DND-41 (cell line): ENCODE measurements around the gene METTL4.
A peak's percentile ranks its signal among the peaks of the same experiment; 100 is the strongest.

Experiments used
- ATAC-seq: fragments of 200-7000 bp; cut with Tn5 transposase; 3 replicates; pipeline ENCODE4 v1.9.1; 2021; ENCODE audit warnings: low read depth; ENCODE audit not compliant: insufficient read depth
- DNase-seq: peaks from one replicate; pipeline ENCODE4 v3.0.0-alpha.2; 2020
- H2AFZ ChIP-seq: 2 replicates; pipeline ENCODE4 v1.6.0; 2012; ENCODE audit warnings: low read depth, low read length
- H3K27ac ChIP-seq: 2 replicates; pipeline ENCODE4 v1.5.1; 2012; ENCODE audit warnings: low read length, inconsistent platforms
- H3K27me3 ChIP-seq: fragments of 200-600 bp; sonication (generic); 2 replicates; pipeline ENCODE4 v1.6.0; 2012; ENCODE audit warnings: low read length, mild to moderate bottlenecking, inconsistent platforms; ENCODE audit not compliant: insufficient read depth, poor library complexity
- H3K36me3 ChIP-seq: 2 replicates; pipeline ENCODE4 v1.5.1; 2012; ENCODE audit warnings: low read length, inconsistent platforms; ENCODE audit not compliant: insufficient read depth
- H3K4me1 ChIP-seq: 2 replicates; pipeline ENCODE4 v1.5.1; 2012; ENCODE audit warnings: mild to moderate bottlenecking, low read length; ENCODE audit not compliant: insufficient read depth
- H3K4me2 ChIP-seq: 2 replicates; pipeline ENCODE4 v1.6.0; 2012; ENCODE audit warnings: mild to moderate bottlenecking, moderate library complexity, low read length, inconsistent platforms; ENCODE audit not compliant: insufficient read depth
- H3K4me3 ChIP-seq, 2 experiments: fragments of 200-600 bp in 1 of 2; shearing (Covaris generic) in 1 of 2; 2 replicates each; pipeline ENCODE4 v1.5.1; 2012 to 2016; ENCODE audit warnings: inconsistent platforms in 2 of 2, low read length in 2 of 2, mild to moderate bottlenecking in 2 of 2, low read depth in 1 of 2, moderate library complexity in 1 of 2
- H3K79me2 ChIP-seq: 2 replicates; pipeline ENCODE4 v1.6.0; 2012; ENCODE audit warnings: low read length, inconsistent platforms; ENCODE audit not compliant: insufficient read depth
- H3K9ac ChIP-seq: 2 replicates; pipeline ENCODE4 v1.6.0; 2012; ENCODE audit warnings: low read depth, mild to moderate bottlenecking, inconsistent platforms, low read length, moderate library complexity
- H3K9me3 ChIP-seq: 2 replicates; pipeline ENCODE4 v1.5.1; 2012; ENCODE audit warnings: low read length, moderate library complexity, mild to moderate bottlenecking, inconsistent platforms; ENCODE audit not compliant: insufficient read depth, severe bottlenecking
- H4K20me1 ChIP-seq: 2 replicates; pipeline ENCODE4 v1.6.0; 2012; ENCODE audit warnings: low read length; ENCODE audit not compliant: insufficient read depth
- EZH2 ChIP-seq: IDR thresholded peaks from 3 replicates; pipeline ENCODE4 v1.6.1; 2012; ENCODE audit warnings: borderline replicate concordance, low read depth, mild to moderate bottlenecking, moderate library complexity, low read length, inconsistent platforms; ENCODE audit not compliant: severe bottlenecking
- TF ChIP-seq, protein P1 (sequence below): IDR thresholded peaks from 2 replicates; pipeline ENCODE4 v1.5.1; 2012; ENCODE audit warnings: borderline replicate concordance, low read length, moderate library complexity, mild to moderate bottlenecking; ENCODE audit not compliant: poor library complexity, severe bottlenecking; ENCODE audit errors: extremely low read depth

Gene METTL4

DNA sequence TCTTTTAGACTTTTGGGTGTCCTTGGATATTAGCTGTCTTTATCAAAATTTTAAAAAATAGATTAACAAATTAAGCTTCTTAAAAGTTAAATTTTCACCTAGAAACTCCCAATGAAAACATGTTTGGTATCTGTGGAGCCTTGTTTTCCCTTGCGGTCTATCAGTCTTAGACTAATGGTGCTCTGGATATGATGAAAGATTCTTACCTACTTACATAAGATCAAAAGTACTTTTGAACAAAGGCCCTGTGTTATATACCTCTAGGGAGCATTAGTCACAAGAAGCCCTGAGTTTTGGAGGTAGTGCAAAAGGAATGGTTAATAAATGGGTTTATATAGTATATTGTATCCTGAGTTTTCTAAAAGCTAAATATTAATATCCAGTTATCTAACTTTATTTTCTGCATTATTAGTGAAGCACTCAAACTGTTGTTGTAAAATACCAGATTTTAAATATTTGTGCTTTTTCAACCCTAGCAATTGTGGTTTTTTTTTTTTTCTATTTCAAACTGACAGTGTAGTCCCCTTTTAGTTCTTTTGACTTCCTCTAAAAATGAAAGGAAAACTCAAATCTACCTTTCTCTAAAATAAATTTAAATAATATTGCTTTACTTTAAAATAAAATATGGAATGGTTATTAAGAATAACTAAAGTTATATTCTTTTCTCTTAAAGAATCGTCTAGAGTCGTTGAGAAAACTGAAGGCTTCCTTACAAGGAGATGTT, 18.2 kb upstream of the METTL4 start:
- H3K4me2 ChIP-seq, result no peak overlapping the region
- peak overlapping the region; percentile 6; the same call in 1 of the 2 replicates for H3K9ac ChIP-seq
- H4K20me1 ChIP-seq, result no peaks in the 10 kb centered on the region
- H2AFZ ChIP-seq, result no peak overlapping the region
- H3K9me3 ChIP-seq, result no peaks in the 10 kb centered on the region
- H3K4me3 ChIP-seq, result no peak overlapping the region
- H3K27ac ChIP-seq, result peak overlapping the region; percentile 63
- DNase-seq (no peak), ATAC-seq (peak; percentile 91)
- TF ChIP-seq, protein P1, sequence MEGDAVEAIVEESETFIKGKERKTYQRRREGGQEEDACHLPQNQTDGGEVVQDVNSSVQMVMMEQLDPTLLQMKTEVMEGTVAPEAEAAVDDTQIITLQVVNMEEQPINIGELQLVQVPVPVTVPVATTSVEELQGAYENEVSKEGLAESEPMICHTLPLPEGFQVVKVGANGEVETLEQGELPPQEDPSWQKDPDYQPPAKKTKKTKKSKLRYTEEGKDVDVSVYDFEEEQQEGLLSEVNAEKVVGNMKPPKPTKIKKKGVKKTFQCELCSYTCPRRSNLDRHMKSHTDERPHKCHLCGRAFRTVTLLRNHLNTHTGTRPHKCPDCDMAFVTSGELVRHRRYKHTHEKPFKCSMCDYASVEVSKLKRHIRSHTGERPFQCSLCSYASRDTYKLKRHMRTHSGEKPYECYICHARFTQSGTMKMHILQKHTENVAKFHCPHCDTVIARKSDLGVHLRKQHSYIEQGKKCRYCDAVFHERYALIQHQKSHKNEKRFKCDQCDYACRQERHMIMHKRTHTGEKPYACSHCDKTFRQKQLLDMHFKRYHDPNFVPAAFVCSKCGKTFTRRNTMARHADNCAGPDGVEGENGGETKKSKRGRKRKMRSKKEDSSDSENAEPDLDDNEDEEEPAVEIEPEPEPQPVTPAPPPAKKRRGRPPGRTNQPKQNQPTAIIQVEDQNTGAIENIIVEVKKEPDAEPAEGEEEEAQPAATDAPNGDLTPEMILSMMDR, result no peak
- no peak for TF ChIP-seq EZH2
- peaks cover 35% of the 10 kb centered on the region for H3K4me1 ChIP-seq
- H3K79me2 ChIP-seq, result peaks cover 18% of the 10 kb centered on the region
- no peaks in the 10 kb centered on the region for H3K27me3 ChIP-seq
- peaks cover 96% of the 10 kb centered on the region for H3K36me3 ChIP-seq

DNA sequence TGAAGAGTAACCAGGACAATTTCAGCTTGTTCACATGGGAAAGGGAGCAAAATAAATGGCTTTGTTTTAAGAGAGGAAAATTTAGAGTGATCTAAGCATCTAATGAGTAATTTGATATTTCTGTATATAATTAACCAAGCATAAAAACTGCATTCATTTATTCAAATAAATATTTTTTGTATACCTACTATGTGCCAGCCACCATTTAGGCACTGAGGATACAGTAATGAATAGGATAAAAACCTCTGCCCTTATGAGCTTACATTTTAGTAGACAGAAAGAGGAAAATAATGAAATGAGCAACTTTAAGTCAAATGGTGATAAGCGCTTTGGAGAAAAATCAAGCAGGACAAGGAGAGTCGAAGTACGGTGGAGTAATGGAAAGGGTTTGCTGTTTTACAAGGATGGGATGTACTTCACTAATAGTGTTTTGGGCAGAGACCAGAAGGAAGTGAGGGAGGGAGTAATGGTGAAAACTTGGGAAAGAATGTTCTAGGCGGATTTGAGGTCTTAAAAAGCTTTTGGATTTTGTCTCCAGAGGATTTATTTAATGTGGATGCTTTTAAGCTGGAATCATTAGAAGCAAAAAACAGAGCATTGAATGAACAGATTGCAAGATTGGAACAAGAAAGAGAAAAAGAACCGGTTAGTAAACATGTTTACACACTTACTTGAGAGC, 17.5 kb upstream of the METTL4 start:
- peaks cover 18% of the 10 kb centered on the region for H3K79me2 ChIP-seq
- H3K9ac ChIP-seq, result peak overlapping the region; percentile 6; the same call in 1 of the 2 replicates
- ATAC-seq (0 out of 3 replicates have a peak, but pooled peaks have one; percentile 1), DNase-seq (no peak)
- H3K4me3 ChIP-seq, result no peak overlapping the region
- H4K20me1 ChIP-seq, result no peaks in the 10 kb centered on the region
- H3K4me1 ChIP-seq, result peaks cover 35% of the 10 kb centered on the region
- peaks cover 94% of the 10 kb centered on the region for H3K36me3 ChIP-seq
- no peak for TF ChIP-seq EZH2
- TF ChIP-seq, protein P1, result no peak
- H3K9me3 ChIP-seq, result no peaks in the 10 kb centered on the region
- no peak overlapping the region for H3K4me2 ChIP-seq
- no peak overlapping the region for H2AFZ ChIP-seq
- H3K27me3 ChIP-seq, result no peaks in the 10 kb centered on the region
- H3K27ac ChIP-seq, result peak overlapping the region; percentile 55

DNA sequence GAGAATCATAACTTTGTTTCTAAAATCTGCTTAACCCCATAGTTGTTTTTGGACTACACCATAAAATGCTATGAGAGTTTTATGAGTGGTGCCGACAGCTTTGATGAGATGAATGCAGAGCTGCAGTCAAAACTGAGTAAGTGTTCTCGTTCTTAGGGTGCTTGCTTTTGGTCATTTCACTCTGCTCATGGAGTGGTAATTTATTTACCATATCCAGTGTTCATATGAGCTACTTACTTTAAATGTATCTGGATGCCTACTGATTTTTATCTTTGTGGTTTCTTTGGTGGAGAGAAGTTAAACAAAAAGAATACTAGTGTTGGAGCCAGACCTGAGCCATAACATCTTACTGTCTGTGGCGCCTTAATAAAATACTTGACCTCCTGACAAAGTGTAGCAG, 16.5 kb upstream of the METTL4 start:
- no peak overlapping the region for H3K4me2 ChIP-seq
- TF ChIP-seq EZH2, result no peak
- TF ChIP-seq, protein P1, result no peak
- H3K27ac ChIP-seq, result no peak overlapping the region
- no peak for DNase-seq
- H2AFZ ChIP-seq, result no peak overlapping the region
- no peaks in the 10 kb centered on the region for H4K20me1 ChIP-seq
- no peaks in the 10 kb centered on the region for H3K9me3 ChIP-seq
- peaks cover 93% of the 10 kb centered on the region for H3K36me3 ChIP-seq
- peaks cover 22% of the 10 kb centered on the region for H3K79me2 ChIP-seq
- ATAC-seq, result peak; percentile 51
- no peaks in the 10 kb centered on the region for H3K27me3 ChIP-seq
- no peak overlapping the region for H3K4me3 ChIP-seq
- H3K4me1 ChIP-seq, result peaks cover 35% of the 10 kb centered on the region
- no peak overlapping the region for H3K9ac ChIP-seq
